Parathyroid adenoma (tissue), 2 donors: ENCODE results near the gene TRAPPC6A.

ENCODE experiments used
- H2AFZ ChIP-seq: fragments of 300-600 bp; sonication (generic); one replicate; pipeline ENCODE4 v1.7.0; 2017; ENCODE audit warnings: antibody characterized with exemption, mild to moderate bottlenecking
- H3K27ac ChIP-seq: fragments of 300-600 bp; sonication (generic); one replicate; pipeline ENCODE4 v1.7.0; 2017
- H3K27me3 ChIP-seq: fragments of 300-600 bp; sonication (generic); one replicate; pipeline ENCODE4 v1.7.0; 2017; ENCODE audit warnings: low read length; ENCODE audit not compliant: control insufficient read depth, insufficient read depth
- H3K36me3 ChIP-seq: fragments of 300-600 bp; sonication (generic); one replicate; pipeline ENCODE4 v1.7.0; 2017; ENCODE audit warnings: low read length; ENCODE audit not compliant: control insufficient read depth, insufficient read depth
- H3K4me1 ChIP-seq: fragments of 300-600 bp; sonication (generic); one replicate; pipeline ENCODE4 v1.7.0; 2017; ENCODE audit warnings: control low read depth
- H3K4me2 ChIP-seq: fragments of 300-600 bp; sonication (generic); one replicate; pipeline ENCODE4 v1.7.0; 2017; ENCODE audit warnings: low read length
- H3K4me3 ChIP-seq: fragments of 300-600 bp; sonication (generic); one replicate; pipeline ENCODE4 v1.7.0; 2017; ENCODE audit warnings: low read depth, low read length
- H3K79me2 ChIP-seq: fragments of 300-600 bp; sonication (generic); one replicate; pipeline ENCODE4 v1.7.0; 2017; ENCODE audit warnings: control low read depth
- H3K9ac ChIP-seq: fragments of 300-600 bp; sonication (generic); one replicate; pipeline ENCODE4 v1.7.0; 2017; ENCODE audit warnings: mild to moderate bottlenecking
- H3K9me3 ChIP-seq: fragments of 300-600 bp; sonication (generic); one replicate; pipeline ENCODE4 v1.7.0; 2017; ENCODE audit warnings: low read length; ENCODE audit not compliant: control insufficient read depth
- TF ChIP-seq, protein P1 (sequence below): fragments of 300-600 bp; sonication (generic); IDR thresholded peaks from one replicate; pipeline ENCODE4 v1.7.0; 2017; ENCODE audit warnings: antibody characterized with exemption, mild to moderate bottlenecking
- donor health status: primary hyperparathyroidism.

TRAPPC6A gene

DNA sequence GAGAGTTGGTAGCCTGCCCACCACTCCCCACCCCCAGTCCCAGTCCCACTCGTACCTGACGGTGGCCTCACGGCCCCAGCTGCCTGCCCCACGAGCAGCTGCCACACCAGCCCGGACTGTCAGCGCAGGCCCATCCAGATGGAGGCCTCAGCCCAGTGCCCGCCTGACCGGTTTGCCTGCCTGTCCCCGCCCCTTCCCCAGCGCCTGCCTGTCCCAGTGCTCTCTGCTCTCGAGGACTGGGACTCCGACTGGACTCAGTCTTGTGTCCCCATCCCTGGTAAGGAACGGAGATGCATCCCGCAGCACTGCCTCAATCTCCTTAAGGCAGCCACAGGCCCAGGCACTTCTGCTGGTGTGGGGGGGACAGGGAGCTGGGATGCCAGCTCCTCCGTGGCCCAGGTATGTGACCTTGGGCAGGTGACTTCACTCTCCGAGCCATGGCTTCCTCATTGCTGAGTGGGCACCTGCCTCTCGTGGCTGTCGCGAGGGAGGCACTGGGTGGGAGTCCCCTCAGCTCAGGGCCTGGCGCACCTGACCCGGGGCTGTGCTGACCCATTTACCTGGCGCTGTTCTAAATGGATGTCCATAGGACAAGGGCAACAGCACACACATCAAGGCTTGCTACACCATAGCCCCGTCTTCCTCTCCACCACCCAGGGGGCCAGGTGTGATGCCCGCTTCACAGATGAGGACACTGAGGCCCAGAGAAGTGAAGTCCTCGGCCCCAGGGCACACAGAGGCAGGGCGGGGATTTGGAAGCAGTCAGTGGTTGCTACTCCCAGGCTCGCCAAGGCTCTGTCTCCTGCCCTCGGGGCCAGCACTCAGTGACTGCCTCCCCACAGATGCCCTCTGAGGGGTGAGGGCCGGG, 16.9 kb downstream of the TRAPPC6A start, which contains the start of gene NKPD1:
NKPD1 (minus strand) TSS at position 113 of the 868 bp plus-strand sequence. CDS start 832 bp downstream, outside the sequence.
- Histone ChIP-seq H3K27ac (no peak within 1 kb of the TSS), H3K79me2 (no peaks in the 10 kb centered on the region), H3K4me3 (peak within 1 kb of the TSS; percentile 37), H3K4me2 (peak within 1 kb of the TSS; percentile 67), H3K9ac (no peak within 1 kb of the TSS), H2AFZ (peak within 1 kb of the TSS; percentile 28), H3K4me1 (no peaks in the 10 kb centered on the region), H3K9me3 (no peaks in the 10 kb centered on the region), H3K27me3 (no peaks in the 10 kb centered on the region), H3K36me3 (no peaks in the 10 kb centered on the region)
- TF ChIP-seq, protein P1, sequence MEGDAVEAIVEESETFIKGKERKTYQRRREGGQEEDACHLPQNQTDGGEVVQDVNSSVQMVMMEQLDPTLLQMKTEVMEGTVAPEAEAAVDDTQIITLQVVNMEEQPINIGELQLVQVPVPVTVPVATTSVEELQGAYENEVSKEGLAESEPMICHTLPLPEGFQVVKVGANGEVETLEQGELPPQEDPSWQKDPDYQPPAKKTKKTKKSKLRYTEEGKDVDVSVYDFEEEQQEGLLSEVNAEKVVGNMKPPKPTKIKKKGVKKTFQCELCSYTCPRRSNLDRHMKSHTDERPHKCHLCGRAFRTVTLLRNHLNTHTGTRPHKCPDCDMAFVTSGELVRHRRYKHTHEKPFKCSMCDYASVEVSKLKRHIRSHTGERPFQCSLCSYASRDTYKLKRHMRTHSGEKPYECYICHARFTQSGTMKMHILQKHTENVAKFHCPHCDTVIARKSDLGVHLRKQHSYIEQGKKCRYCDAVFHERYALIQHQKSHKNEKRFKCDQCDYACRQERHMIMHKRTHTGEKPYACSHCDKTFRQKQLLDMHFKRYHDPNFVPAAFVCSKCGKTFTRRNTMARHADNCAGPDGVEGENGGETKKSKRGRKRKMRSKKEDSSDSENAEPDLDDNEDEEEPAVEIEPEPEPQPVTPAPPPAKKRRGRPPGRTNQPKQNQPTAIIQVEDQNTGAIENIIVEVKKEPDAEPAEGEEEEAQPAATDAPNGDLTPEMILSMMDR, result no peak

DNA sequence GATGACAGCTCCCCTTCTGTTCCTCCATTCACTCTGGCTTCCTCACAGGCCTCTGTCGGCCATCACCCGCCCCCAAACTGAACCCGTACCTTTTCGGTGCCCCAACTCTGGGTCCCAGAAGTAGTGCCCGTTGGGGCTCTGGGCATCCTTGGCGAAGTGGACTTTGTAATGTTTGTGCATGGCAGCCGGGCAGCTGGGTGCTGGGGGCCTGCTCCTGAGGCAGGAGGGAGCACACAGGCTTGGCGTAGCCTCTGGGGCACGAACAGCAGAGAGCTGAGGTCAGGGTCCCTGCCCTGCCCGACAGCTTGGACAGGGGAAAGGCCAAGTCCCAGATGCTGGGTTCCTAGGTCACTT, 18.1 kb downstream of the TRAPPC6A start:
- TF ChIP-seq, protein P1, result no peak
- Histone ChIP-seq H2AFZ (no peak overlapping the region), H3K4me3 (no peak overlapping the region), H3K4me2 (no peak overlapping the region), H3K79me2 (no peaks in the 10 kb centered on the region), H3K27ac (no peak overlapping the region), H3K36me3 (no peaks in the 10 kb centered on the region), H3K9me3 (no peaks in the 10 kb centered on the region), H3K27me3 (no peaks in the 10 kb centered on the region), H3K4me1 (no peaks in the 10 kb centered on the region), H3K9ac (no peak overlapping the region)

GRCh38 chr19:45159210-45159970, 18.6 kb downstream of the TRAPPC6A start:
- Histone ChIP-seq H2AFZ (no peak overlapping the region), H3K9ac (no peak overlapping the region), H3K27me3 (no peaks in the 10 kb centered on the region), H3K4me3 (no peak overlapping the region), H3K79me2 (no peaks in the 10 kb centered on the region), H3K9me3 (no peaks in the 10 kb centered on the region), H3K4me2 (no peak overlapping the region), H3K4me1 (no peaks in the 10 kb centered on the region), H3K36me3 (no peaks in the 10 kb centered on the region), H3K27ac (no peak overlapping the region)
- TF ChIP-seq, protein P1, result no peak

GRCh38 chr19:45158503-45159209, 19.4 kb downstream of the TRAPPC6A start:
- Histone ChIP-seq H3K36me3 (no peaks in the 10 kb centered on the region), H3K9me3 (no peaks in the 10 kb centered on the region), H3K9ac (no peak overlapping the region), H3K79me2 (no peaks in the 10 kb centered on the region), H3K4me1 (no peaks in the 10 kb centered on the region), H3K4me2 (no peak overlapping the region), H3K27me3 (no peaks in the 10 kb centered on the region), H3K4me3 (no peak overlapping the region), H2AFZ (no peak overlapping the region), H3K27ac (no peak overlapping the region)
- TF ChIP-seq, protein P1, result no peak
